ENCODE results near the gene MRPL32.

Gene MRPL32

GRCh38 chr7:42928754-42929153 is 3.4 kb upstream of the MRPL32 start:
- no peak for DNase-seq

DNA sequence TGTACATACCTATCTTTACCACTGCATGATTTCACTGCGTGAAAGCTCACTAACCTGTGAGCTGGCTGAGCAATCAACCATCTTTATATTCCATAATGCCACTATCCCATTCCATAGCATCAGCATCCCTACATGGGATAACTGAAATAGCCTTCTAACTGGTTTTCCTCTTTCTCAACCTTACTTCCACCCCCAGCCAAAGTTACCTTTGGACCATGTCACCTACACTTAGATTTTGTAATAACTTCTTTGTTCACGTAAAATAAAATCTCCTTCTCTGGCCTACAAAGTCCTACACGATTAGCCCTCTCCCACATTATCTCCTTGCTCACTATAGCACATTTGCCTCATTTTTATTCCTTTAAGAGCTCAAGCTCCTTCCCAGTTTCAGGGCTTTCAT is 2.7 kb upstream of the MRPL32 start:
- DNase-seq: no peak

- no peak for DNase-seq
Measured at GRCh38 chr7:42930889-42931288, 1.3 kb upstream of the MRPL32 start.

DNA sequence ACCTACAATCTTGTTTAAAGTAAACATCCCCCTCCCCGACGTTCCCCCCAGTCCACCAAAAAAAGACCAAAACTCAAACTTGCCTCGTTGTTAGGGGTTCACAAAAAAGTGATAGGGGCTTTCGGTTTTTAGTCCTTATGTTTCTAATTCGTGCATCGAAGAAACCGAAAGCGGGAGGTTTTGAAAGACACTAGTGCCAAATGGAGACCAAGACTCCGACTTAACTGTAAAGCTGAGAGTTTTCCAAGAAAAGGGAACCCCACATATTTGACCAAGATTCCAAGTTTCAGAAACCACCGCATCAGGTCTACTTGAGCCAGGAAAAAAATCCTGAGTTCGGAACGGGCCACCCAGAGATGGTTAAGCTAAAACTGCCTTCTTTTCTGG is 736 bp upstream of the MRPL32 start:
- no peak for DNase-seq

- peak; percentile 6 for DNase-seq
Measured at GRCh38 chr7:42932811-42933591, 825 bp downstream of the MRPL32 start.

DNA sequence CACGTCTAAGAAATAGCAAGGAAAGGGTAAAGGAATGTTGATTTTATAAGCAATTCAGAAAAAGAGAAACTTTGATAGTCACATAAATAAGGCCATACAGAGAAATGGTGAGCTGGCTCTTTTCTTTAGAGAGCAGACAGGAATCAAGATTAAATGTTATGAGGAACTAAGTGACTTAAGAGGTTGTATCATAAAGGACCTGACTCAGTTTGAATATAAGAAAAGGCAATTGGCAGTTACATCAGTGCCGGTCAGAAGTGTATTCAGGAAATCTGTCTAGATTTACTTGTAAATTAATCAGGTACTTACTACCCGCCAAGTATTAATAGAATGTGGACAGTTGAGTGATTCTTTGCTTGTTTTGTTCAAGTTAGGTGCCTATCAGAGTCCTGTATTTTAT is 2.1 kb downstream of the MRPL32 start:
- DNase-seq: no peak

DNA sequence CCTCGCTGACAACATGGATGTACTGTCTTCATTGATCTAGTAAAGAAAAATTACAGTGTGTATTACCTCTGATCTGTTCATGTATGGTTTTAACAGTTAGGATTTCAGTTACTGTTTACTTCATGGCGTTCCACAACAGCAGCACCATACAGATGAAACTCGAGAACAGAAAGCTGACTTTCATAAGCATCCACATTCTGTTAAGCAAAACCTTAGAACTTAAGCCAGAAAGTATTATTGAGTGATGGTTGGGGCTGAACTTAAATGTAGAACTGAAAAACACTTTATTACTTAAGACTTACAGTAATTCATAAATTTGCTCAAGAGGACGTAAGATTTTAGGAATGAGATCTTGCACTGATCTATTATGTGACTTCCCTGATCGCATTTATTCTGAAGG is 3.7 kb downstream of the MRPL32 start:
- no peak for DNase-seq

DNA sequence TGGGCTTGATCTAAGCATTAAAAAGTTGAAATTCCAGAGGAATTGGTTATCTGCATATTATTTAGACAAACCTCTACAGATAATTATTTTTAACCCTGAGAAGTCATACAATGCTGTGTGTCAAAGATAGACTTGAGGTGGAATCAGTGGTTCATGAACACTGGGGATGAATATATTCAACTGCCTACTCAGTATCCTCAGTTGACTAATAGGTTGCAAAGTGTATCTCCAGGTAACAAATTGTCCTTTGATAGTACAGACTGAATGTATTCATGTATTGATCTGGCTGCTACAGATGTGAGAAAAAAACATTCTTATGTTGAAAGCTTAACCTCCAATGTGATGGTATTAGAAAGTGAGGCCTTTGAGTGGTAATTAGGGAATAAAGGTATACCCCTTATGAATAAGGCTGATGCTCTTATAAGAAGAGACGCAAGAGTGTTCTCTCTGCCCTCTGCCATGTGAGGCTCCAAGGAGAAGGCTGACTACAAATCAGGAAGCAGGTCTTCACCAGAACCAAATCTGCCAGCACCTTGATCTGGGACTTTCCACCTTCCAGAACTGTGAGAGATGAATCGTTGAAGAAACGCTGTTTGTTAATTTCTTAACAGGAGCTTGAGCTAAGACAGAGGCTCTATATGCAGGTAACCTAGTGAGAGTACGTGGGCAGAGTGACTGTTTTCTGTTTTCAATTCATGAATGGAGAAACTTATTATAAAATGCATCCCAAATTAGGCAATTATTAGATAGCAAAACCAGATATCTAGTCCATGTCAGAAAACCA is 7.5 kb downstream of the MRPL32 start:
- no peak for DNase-seq

- peak; percentile 71 for DNase-seq
Measured at GRCh38 chr7:42940985-42941847, 9.0 kb downstream of the MRPL32 start.

GRCh38 chr7:42945821-42946626 is 13.8 kb downstream of the MRPL32 start:
- no peak for DNase-seq

GRCh38 chr7:42946627-42946950 is 14.4 kb downstream of the MRPL32 start:
- no peak for DNase-seq

DNA sequence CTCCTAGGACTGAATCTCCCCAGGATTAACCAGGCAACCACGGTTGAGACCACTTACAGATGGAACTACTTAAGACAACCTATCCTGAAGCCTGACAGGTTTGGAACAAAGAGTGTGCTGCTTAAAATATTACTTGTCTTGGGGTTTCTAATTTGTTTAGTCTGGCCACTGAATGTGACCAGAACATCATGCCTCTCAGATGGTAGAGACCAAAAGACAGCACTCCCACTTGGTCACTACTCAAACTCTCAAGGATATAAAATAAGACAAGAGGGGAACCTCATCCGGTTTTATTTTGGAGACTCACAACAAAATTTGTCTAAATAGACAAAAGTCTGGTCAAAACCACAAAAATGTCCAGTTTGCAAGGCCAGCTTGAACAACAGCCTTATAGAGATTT is 15.3 kb downstream of the MRPL32 start:
- no peak for DNase-seq

DNA sequence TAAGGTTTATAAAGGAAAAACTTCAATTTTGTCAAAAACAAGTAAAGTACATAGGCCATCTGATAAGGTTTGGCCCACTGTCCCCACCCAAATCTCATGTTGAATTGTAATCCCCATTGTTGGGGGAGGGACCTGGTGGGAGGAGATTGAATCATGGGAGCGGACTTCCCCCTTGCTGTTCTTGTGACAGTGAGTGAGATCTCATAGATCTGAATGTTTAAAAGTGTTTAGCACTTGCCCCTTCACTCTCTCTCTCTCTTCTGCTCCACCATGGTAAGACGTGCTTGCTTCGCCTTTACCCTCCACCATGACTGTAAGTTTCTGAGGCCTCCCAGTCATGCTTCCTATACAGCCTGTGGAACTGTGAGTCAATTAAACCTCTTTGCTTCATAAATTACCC is 18.2 kb downstream of the MRPL32 start:
- DNase-seq: no peak

- no peak for DNase-seq
Measured at GRCh38 chr7:42952328-42952727, 20.2 kb downstream of the MRPL32 start.

- DNase-seq: no peak
Measured at GRCh38 chr7:42953994-42954393, 21.8 kb downstream of the MRPL32 start.

DNA sequence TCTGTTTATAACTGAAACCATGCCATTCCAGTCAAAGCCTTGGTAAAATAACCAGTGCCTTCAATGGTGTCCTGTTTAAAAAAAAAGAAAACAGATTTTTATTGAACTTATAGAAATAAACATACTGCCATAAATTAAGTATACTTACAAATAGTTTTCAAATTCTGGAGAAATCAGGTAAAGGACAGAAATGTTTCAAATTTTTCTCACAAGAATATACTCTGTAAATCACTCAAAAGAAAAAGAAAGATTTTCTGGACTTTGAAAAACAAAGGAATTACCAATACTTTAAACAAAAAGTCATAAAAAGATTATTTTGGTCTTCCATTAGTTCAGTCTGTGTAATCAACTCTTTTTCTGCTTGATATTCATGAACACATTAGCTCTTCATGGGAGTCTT is 23.9 kb downstream of the MRPL32 start:
- DNase-seq: no peak

GRCh38 chr7:42959549-42959948 is 27.4 kb downstream of the MRPL32 start:
- no peak for DNase-seq

DNA sequence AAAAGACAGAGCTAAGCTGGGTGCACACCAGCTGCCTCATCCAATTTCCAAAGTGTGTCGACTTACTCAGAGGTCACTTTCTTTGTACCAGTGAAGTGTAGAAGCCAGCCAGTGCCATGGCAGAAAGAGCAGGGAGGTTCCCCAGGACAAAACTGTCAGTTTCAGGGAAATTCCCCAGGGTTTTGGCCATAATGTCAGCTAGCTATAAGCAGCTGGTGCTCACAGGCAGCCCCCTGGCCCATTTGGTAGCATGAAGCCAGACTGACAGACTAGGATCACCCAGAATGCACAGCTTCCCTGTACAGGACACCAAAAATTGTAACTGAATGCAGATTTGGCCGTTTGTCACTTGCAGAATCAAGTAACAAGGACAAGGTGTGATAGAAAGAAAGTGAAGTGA is 28.6 kb downstream of the MRPL32 start:
- no peak for DNase-seq

- no peak for DNase-seq
Measured at GRCh38 chr7:42961170-42961569, 29.0 kb downstream of the MRPL32 start.

DNA sequence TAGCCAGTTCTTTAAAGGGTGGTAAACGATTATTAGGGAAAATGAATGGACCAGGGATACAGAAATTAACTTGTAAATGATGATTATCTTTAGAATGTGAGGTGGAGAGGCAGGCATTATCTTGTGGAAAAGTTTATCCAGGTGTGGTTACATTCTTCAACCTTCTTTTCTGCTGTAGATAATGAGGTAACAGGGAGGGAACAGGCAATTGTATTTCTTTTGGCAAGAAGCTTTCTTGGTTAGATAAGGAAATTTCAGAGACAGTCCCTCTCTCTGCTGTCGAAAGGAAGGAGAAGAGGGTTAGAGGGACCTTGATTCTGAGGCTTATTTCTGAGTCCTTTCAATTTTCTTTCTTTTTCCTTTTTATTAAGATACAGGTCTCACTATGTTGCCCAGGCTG is 32.1 kb downstream of the MRPL32 start:
- DNase-seq: no peak

DNA sequence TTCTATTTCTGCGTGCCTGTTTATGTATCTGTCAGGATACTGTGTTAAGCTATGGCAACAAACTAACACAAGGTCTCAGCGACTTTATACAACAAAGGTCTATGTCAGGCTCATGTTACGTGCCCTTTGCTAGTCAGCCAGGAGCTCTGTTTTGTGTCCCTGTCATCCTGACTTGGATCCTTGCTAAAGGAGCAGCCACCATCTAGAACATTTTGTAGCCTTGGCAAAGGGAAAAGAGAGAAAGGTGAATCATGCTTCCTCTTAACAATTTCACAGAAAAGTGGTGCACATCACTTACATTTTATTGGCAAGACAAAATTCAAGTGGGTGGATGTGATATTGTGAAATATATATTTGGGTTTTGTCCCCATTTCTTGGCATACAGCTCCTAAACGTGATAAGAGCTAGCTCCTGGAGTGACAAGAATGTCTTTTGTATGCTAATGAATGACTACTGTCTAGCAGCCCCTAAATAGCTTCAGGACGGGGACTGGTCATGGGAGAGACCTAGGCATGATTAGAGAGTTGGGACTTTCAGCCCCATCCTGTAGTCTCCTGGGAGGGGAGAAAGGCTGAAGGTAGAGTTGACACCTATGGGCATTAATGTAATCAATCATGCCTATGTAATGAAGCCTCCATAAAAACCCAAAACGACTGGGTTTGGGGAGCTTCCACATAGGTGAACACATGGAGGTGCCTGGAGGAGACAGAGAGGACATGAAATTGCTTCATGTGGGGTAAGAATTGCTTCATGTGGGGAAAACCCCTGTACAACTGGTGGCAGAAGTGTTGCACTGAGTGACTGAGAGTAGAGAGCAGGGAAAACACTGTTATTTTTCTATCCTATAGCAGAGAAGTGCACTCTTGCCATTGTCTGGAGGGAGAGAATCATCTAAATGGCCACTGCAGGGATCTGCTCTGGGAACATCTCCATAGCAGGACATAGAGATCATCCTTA is 33.0 kb downstream of the MRPL32 start:
- no peak for DNase-seq

DNA sequence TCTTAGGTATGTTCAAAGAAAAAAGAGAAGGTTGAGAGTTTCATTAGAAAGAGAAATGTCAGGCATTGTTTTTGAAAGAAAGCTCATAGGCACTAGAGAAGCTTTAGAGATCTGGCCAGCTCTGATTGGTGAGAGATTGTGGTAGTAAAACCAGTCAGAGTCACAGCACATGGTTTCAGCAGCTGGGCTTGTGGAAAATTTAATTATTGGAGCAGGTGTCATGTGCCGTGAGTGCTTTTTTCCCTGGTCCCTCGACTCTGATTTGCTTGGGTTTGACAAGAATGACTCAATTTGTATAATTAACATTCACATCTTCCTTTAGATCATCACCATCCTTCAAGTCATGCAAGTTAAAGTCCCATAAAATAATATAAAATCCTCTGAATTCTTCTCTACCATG is 35.2 kb downstream of the MRPL32 start:
- DNase-seq: no peak

All from NCI-H1105 (cell line).